Large intestine (tissue), 3 donors: Measurements from ENCODE around the gene KCNA2. TPM values are rescaled to one million over a fixed set of nuclear protein-coding genes. Genes with fewer than 3 reads are reported as not detected.

Experiments used
- DNase-seq, 2 donors: peaks; one replicate each; pipeline versions ENCODE4 v3.0.0 to v3.0.0-alpha.2; 2013
- H3K27ac ChIP-seq: one replicate; pipeline ENCODE4 v1.5.1; 2013; ENCODE audit warnings: low read length
- H3K27me3 ChIP-seq: 2 replicates; pipeline ENCODE4 v1.6.1; 2013; ENCODE audit warnings: low read length; ENCODE audit not compliant: control insufficient read depth, insufficient read depth
- H3K36me3 ChIP-seq: 2 replicates; pipeline ENCODE4 v1.6.1; 2013; ENCODE audit warnings: low read length; ENCODE audit not compliant: control insufficient read depth, insufficient read depth
- H3K4me1 ChIP-seq: one replicate; pipeline ENCODE4 v1.6.1; 2013; ENCODE audit warnings: low read length; ENCODE audit not compliant: control insufficient read depth, insufficient read depth
- H3K4me3 ChIP-seq: one replicate; pipeline ENCODE4 v1.5.1; 2013; ENCODE audit warnings: low read length
- H3K9me3 ChIP-seq: one replicate; pipeline ENCODE4 v1.6.1; 2013; ENCODE audit warnings: mild to moderate bottlenecking, low read depth, low read length, moderate library complexity; ENCODE audit not compliant: control insufficient read depth
- WGBS: methylation state at CpG from one replicate; pipeline ENCODE4 v1.1.5; 2013; ENCODE audit warnings: low lambda C conversion rate; ENCODE audit not compliant: insufficient coverage; 5-methylcytosine and 5-hydroxymethylcytosine counted together
- polyA plus RNA-seq: library from polyadenylated mRNA; unstranded; fragments of 120-200 nt; gene quantifications from one replicate; pipeline ENCODE4 v1.2.1, GENCODE V29; 2013

Gene KCNA2
- polyA plus RNA-seq, 1 donor: 1.2 TPM

DNA sequence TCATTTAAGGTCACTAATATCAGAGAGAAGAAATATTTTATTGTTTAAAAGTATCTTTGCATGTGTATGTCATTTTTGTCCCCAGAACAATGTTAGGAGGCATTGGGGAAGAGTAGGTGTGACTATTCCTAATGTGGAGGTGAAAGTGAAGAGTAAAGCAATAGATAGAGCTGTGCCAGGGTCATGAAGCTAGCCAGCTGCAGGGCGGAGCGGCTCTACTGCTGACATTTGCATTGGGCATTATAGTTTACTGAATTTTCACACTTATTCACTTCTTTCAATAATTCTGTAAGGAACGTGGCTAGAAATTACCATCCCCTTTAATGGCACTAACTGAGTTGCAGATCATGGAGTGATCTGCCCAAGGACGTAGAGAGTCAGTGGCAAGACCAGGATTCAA, 35.3 kb downstream of the KCNA2 start:
- H3K4me1 ChIP-seq: no peaks in the 10 kb centered on the region
- WGBS: no CpG with 5 or more reads among the region's 4 CpGs

DNA sequence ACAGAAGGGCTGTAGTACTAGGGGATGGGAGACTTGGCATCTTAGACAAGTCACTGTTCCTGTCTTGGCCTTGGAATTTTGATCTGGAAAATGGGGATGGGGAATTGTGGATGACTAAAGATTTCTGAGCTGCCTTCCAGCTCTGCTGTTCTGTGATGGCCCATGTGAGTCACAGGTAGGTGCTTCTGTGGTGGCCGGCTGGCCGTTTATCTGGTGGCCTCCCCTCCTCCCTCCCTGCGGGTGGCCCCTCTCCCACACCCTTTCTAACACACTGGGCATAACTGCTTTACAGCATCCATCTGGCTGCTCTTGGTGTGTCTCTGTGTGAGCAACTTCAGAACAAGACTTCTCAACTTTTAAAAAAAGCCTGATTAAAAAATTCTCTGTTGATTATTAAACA, 35.9 kb downstream of the KCNA2 start:
- Histone ChIP-seq H3K27me3 (peaks cover 23% of the 10 kb centered on the region), H3K4me1 (no peaks in the 10 kb centered on the region), H3K27ac (no peak overlapping the region), H3K9me3 (no peaks in the 10 kb centered on the region), H3K4me3 (no peak overlapping the region), H3K36me3 (no peaks in the 10 kb centered on the region)
- no CpG with 5 or more reads among the region's 3 CpGs for WGBS
- no peak for DNase-seq

More for the DNA sequence above, 35.3 kb downstream of the KCNA2 start:
- Histone ChIP-seq H3K4me3 (no peak overlapping the region), H3K27me3 (peaks cover 19% of the 10 kb centered on the region), H3K36me3 (no peaks in the 10 kb centered on the region), H3K27ac (no peak overlapping the region), H3K9me3 (no peaks in the 10 kb centered on the region)
- DNase-seq: no peak

DNA sequence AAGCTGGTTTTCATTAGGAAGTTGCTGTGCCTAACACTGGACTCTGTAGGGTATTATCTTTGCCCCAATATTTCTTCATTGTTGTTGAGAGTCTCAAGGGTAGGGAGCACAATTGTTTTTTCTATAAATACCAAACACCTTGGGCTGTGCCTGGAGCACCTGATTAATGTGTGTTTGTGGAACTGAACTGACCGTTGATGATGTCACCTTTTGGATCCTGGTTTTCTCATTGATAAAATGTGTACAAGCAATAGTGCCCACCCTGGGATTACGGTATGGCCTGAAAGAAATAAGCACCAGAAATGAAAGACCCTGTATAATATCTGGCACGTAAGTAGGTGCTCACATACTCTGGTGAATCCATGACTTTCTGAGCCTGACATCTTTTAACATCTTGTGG, 39.3 kb downstream of the KCNA2 start:
- no peak for DNase-seq
- no peaks in the 10 kb centered on the region for H3K4me1 ChIP-seq
- peaks cover 26% of the 10 kb centered on the region for H3K27me3 ChIP-seq
- no peaks in the 10 kb centered on the region for H3K36me3 ChIP-seq
- H3K4me3 ChIP-seq: no peak overlapping the region
- 80% methylated on average over 1 of the region's 3 CpGs for WGBS
- H3K9me3 ChIP-seq: no peaks in the 10 kb centered on the region
- H3K27ac ChIP-seq: no peak overlapping the region

DNA sequence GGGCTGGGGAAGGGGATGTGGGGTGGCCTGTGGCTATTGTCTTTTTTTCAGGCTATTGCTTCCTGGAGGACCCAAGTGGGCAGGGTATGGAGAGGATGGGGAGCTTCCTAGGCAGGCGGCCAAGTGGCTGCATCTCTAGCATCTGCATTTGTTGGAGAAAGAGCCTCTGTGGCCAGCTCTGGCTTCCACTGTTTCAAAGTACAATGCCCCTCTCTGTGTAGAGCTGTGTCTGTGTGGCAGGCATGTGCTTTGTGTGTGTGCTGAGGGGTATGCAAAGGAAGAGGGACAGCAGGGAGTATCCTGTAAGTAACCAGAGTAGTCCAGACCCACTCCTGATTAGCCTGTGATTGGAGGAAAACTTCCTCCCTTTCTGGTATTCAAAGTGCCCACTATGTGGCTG, 40.6 kb downstream of the KCNA2 start:
- Histone ChIP-seq H3K4me1 (no peaks in the 10 kb centered on the region), H3K4me3 (no peak overlapping the region), H3K27ac (no peak overlapping the region), H3K36me3 (no peaks in the 10 kb centered on the region), H3K9me3 (no peaks in the 10 kb centered on the region), H3K27me3 (peaks cover 27% of the 10 kb centered on the region)
- peak in 1 of 2 donors; percentile 6 for DNase-seq
- no CpG with 5 or more reads among the region's 1 CpG for WGBS

DNA sequence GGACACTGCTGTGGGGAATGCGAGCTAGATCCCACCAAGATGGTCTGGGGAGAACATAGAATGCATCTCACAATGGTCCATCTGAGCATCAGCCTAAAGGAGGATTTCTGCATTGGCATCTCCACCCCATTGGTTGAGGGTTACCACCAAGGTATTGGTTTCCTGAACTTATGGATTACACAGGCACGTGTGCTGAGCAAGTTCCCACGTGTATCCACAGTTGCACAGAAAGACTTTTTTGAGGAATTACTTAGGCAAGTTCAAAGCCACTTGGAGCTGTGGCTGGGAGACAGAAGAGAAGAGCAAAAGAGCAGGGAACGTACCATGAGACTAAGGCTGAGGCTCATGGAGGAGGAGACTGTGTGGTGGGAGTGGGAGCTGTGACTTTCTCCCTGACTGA, 43.1 kb downstream of the KCNA2 start:
- H3K27me3 ChIP-seq: peaks cover 27% of the 10 kb centered on the region
- H3K4me3 ChIP-seq: no peak overlapping the region
- no peak for DNase-seq
- H3K4me1 ChIP-seq: no peaks in the 10 kb centered on the region
- WGBS: no CpG with 5 or more reads among the region's 4 CpGs
- H3K27ac ChIP-seq: no peak overlapping the region
- H3K36me3 ChIP-seq: no peaks in the 10 kb centered on the region
- no peaks in the 10 kb centered on the region for H3K9me3 ChIP-seq

DNA sequence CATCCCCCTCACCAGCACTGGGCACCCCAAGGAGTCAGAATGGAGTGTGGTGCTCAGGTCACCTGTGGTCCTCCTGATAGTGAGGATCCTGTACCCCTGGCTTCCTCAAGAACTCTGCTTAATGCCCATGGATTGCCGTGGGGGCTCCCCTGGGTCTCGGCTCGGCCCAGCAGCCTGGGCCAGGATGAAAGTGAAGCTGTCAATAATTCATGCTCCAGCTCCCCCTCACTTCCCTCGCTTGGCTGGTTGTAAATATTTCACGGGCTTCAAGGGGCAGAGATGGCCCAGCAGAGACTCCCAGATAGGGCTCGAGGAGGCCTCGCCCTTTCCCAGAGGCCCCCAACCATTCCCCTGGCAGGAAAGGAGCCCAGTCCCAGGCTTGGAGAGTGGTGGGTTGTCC, 44.6 kb downstream of the KCNA2 start:
- no peak overlapping the region for H3K27ac ChIP-seq
- no peak overlapping the region for H3K4me3 ChIP-seq
- no peak for DNase-seq
- H3K27me3 ChIP-seq: peaks cover 33% of the 10 kb centered on the region
- H3K36me3 ChIP-seq: no peaks in the 10 kb centered on the region
- no peaks in the 10 kb centered on the region for H3K9me3 ChIP-seq
- WGBS: no CpG with 5 or more reads among the region's 7 CpGs
- H3K4me1 ChIP-seq: no peaks in the 10 kb centered on the region

DNA sequence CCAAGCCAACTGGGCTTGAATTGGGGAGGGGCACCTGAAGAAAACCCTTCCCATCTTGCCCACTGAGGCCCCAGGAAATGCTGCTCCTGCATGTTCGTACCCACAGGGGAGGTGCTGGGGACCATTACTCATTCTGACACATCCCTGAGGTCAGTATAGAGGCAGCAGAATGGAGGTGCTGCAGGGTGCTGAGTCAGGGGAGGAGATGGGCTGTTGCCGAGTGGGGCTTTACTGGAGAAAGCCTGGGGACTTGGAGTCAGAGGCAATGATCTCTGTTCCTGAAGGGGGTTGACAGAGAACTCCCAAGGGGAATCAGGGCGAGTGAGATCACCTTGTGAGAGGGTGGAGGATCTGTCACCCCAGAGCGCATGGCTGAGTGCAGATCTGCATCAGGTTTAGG, 47.0 kb downstream of the KCNA2 start:
- H3K36me3 ChIP-seq: no peaks in the 10 kb centered on the region
- DNase-seq: no peak
- no peaks in the 10 kb centered on the region for H3K9me3 ChIP-seq
- H3K4me3 ChIP-seq: no peak overlapping the region
- no peak overlapping the region for H3K27ac ChIP-seq
- H3K4me1 ChIP-seq: no peaks in the 10 kb centered on the region
- no CpG with 5 or more reads among the region's 4 CpGs for WGBS
- H3K27me3 ChIP-seq: peaks cover 49% of the 10 kb centered on the region

DNA sequence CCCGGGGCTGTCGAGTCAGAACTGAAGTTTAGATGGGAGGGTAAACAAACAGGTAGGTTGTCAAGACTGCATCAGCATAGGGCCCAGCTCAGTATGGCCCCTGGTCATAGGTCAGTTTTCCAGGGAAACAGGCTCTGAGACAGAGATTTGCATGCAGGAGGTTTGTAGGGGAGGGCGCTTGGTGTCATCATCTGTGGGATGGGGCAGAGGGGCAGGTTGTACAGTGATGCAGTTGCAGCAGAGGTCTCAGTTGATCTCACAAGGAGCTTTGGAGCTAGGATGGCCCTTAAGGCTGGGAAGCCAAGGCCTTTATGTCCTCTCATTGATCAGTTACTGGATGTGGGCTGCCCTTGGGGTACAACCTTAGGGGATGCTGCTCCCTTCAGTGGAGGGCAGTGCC, 48.7 kb downstream of the KCNA2 start:
- H3K9me3 ChIP-seq: no peaks in the 10 kb centered on the region
- H3K27me3 ChIP-seq: peaks cover 61% of the 10 kb centered on the region
- no peak overlapping the region for H3K27ac ChIP-seq
- no peak overlapping the region for H3K4me3 ChIP-seq
- no peaks in the 10 kb centered on the region for H3K36me3 ChIP-seq
- no CpG with 5 or more reads among the region's 3 CpGs for WGBS
- no peak for DNase-seq
- no peaks in the 10 kb centered on the region for H3K4me1 ChIP-seq

DNA sequence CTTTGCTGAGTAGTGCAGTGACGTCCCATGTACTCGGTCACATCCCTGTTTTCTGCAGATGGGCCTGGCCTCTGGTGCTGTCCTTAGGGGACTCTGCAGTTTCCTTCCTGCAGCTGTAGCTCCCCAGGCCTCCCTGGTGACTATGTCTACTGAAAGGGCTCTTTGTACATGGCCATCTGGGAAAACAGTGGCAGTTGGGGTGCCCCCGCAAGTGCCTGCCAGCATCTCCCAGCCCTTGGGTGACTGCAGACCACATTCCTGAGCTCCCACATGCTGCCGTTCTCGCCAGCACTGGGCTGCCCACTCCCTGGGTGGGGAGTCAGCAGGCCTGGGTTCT, 49.7 kb downstream of the KCNA2 start:
- H3K27me3 ChIP-seq: peaks cover 59% of the 10 kb centered on the region
- no peaks in the 10 kb centered on the region for H3K36me3 ChIP-seq
- no peaks in the 10 kb centered on the region for H3K9me3 ChIP-seq
- peak in 1 of 2 donors; percentile 24 for DNase-seq
- no CpG with 5 or more reads among the region's 5 CpGs for WGBS
- H3K27ac ChIP-seq: no peak overlapping the region
- no peaks in the 10 kb centered on the region for H3K4me1 ChIP-seq
- H3K4me3 ChIP-seq: no peak overlapping the region

DNA sequence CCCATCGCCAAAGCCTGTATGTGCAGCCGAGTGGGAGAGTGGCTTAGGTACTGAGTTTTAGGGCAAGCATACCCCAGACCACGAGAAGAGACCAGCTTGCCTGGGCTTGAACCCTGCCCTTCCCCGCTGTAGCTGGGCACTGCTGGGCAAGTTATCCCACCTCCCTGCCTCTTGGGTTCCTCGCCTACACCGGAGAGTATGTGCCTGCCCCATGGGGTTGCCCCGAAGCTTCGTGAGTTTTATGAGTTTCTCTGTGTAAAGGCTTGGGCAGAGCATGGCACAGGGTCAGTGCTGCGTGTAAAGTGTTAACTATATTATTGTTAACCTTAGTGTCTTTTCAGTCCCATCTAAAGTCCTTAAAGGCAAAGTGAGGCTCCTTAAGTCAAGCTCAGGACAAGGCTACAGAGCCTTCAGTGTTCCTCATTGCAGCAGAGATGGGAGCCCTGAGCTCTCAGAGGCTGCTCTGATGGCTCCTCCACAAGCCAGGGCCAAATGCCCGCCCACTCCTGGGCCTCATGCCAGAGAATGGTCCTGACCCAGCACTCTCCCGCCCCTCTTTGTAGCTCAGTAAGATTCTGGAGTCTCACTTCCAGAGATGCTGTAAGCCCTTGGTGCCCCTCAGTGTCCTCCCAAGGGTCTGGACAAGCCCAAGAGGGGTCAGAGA, 50.2 kb downstream of the KCNA2 start:
- peak in 1 of 2 donors; percentile 13 for DNase-seq
- Histone ChIP-seq H3K9me3 (no peaks in the 10 kb centered on the region), H3K4me3 (no peak overlapping the region), H3K27me3 (peaks cover 60% of the 10 kb centered on the region), H3K36me3 (no peaks in the 10 kb centered on the region), H3K4me1 (no peaks in the 10 kb centered on the region), H3K27ac (no peak overlapping the region)
- WGBS: no CpG with 5 or more reads among the region's 11 CpGs
